Measurements from ENCODE around the gene FYN.
A peak's percentile ranks its signal among the peaks of the same experiment; 100 is the strongest.

The FYN gene

DNA sequence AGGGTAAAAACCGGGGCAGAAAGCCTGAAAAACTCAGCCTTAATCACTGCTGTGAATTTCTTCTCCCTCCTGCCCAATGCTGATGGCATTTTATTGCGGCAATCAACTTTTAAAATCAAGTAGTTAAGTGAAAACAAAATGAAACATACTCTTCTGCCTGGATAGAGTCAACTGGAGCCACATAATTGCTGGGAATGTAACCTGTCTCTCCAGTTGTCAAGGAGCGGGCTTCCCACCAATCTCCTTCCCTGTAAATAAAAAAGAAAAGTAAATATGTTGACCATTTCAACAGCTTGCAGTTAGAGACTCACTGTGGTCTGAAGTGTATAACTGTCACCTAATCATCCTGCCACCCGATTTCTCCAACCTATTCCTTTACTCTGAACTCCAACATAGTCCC is 165.5 kb downstream of the FYN start:
- DNase-seq (ENCODE audit: low spot score) = no peak

DNA sequence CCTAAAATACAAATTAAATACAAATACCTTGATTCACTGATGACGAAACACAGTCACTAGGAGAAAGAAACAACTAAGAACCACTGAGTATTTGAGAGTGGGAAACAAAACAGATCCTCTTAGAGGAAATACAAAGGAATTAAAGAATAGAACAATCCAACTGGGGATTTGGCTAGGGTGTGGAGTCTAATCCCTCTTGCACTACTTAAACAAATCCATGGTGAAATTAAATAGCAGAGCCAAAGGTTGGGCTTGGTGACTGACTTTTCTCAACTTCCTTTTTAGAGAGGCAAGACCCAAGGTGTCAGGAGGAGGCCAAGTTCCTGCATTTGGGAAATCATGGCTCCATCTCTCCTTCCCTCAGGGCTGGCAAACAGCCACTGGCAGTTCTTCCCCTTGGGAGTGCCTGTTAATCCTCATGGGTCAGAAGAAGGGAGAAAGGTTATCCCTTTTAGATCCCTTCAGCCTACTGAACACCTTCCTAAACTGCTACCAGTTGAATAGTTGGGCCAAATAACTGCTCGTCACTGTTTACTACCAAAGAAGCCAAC is 166.3 kb downstream of the FYN start:
- no peak for DNase-seq (ENCODE audit: low spot score)

DNA sequence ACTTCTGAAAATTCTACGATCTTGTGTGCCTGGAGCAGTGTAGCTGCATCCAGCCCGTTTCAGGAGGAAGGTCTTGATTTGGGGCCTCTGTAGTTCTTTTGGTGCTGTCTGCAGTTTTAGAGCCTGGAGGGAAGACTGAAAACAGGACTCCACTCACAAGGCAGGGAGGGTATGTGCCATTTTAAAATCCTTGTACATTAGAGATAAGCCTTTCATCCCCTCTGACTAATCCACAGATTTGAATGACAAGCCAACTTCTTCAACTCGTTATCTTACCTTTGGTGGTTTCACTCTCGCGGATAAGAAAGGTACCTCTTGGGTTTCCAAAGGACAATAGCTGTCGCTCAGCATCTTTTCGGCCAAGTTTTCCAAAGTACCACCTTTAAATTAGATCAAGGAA is 169.5 kb downstream of the FYN start:
- no peak for DNase-seq (ENCODE audit: low spot score)

DNA sequence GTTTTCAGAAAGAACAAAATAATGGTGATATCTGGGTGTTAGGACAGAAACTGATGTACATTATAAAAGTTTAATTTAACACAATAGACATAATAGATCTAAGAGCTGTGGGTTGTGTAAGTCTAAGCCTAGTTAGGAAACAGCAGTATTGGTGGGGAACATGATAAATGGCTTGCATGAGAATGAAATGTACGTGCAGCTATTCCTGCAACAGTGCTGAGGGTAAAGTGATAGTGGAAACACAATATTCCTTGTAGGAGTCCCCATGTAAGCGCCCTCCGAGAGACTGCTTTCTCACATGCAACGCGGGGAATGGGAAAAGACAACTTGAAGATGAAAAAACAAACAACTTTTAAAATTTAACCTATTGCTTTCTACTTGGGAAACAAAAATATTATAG is 171.0 kb downstream of the FYN start:
- no peak for DNase-seq (ENCODE audit: low spot score)

DNA sequence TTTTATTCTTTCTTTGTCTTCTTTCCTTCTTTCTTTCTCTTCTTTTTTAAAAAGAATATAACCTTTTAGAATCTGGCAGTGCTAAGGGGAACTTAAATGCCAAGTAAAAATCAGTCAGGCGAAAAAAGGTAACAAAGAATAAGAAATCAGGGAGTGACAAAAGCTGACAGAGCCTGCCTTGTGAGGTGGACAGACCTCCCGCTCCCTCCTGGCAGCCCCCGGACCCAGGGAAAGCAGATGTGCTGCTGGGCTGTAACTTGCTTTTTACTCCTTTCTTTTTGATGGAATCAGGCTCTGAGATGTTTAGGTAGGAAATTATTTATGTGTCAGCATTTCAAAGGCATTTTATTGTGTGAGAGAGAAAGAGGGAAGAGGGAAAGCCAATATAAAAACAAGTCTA is 172.1 kb downstream of the FYN start:
- DNase-seq (ENCODE audit: low spot score) = no peak

DNA sequence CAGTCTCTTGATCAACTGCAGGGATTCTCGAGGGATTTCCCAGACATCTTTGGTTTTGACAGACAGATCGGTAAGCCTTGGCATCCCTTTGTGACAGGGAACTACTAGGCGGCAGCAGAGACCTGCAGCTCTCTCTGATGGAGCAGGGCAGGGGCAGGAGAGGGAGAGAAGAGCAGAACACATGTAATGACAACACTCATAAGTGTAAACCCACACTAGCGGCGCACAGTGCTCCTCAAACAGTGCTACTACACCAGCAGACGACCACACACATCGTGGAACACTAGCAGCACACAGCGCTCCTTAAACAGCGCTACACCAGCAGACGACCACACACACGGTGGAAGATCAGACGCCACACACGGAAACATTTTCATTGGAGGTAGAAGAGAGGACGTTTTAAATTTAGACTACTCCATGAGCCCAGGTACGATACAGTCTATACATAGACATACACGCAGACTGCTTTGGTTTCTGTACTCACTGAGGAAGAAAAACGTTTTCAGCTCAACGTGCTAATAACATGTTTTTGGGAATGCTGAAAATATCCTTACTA is 173.0 kb downstream of the FYN start:
- DNase-seq (ENCODE audit: low spot score) = no peak

DNA sequence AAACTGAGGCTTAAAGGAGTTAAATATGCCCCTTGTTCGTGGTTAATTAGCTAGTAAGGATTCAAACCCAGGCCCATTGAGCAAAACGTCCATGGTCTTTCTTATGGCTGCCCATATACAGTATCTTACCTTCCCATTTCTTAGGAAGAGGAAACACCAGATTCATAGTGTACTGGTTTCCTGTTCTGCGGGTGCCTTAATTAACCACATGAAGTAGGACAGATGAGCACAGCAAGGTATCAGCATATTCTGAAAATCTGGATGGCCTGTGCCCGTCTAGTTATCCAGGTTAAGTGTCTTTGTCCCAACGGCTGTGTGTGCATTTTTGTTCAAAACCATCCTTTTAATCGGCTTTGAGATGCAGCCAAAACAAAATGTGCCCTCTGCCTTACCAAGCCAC is 174.1 kb downstream of the FYN start:
- DNase-seq (ENCODE audit: low spot score) = no peak

DNA sequence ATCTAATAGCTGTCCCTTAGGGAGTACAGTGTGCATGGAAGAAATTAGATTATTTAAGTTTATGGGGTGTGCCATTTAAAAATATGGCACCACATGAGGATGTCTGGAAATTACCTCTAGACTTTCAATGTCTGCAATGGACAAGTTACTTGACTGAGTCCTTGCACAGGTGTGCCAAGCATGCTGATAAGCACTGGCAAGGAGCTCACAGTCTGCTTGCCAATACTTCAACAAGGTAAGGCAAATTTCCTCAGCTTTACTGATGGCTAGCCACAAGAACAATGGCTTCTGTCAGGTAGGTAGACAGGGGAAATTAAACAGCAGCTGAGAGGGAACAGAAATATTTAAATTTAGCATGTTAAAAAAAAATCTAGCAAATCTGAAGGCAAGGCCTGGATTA is 176.4 kb downstream of the FYN start:
- no peak for DNase-seq (ENCODE audit: low spot score)

DNA sequence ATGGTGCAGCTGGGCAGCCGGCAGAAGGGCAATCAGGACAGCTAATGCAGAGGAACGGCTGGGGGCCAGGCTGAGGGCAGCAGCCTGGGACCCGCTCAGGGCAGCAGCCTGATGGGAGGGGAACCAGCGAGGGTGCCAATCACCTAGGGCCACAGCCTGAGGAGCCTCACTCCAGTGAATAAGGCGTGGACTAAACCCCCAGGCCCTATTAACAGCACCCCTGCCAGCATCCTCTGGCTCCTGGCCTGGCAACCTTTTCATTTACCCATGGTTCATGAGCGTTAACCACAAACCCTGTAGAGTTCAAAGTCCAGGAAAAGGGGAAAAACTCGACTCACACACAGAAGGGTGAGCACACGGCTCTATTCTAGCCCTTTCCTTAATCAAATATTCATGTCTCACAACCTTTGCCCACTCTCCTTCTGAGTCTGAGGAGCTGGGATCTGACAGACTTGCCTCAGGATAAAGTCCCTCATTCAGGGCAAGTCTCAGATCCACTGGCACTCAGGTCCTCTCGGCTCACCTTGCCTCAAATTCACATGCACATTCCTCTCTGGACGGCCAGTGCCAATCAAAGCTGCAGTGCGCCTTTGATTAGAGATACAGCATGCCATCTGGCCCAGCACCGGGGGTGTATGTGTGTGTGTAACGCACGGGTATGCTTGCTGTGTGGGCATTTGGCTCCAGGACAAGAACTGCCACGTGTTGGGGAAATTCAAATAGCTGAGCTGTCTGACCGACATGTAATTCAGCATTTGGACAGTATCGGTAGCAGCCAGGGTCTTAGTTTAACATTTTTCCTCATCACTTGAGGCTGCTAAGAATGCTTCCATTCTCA is 180.7 kb downstream of the FYN start:
- DNase-seq (ENCODE audit: low spot score) = no peak

DNA sequence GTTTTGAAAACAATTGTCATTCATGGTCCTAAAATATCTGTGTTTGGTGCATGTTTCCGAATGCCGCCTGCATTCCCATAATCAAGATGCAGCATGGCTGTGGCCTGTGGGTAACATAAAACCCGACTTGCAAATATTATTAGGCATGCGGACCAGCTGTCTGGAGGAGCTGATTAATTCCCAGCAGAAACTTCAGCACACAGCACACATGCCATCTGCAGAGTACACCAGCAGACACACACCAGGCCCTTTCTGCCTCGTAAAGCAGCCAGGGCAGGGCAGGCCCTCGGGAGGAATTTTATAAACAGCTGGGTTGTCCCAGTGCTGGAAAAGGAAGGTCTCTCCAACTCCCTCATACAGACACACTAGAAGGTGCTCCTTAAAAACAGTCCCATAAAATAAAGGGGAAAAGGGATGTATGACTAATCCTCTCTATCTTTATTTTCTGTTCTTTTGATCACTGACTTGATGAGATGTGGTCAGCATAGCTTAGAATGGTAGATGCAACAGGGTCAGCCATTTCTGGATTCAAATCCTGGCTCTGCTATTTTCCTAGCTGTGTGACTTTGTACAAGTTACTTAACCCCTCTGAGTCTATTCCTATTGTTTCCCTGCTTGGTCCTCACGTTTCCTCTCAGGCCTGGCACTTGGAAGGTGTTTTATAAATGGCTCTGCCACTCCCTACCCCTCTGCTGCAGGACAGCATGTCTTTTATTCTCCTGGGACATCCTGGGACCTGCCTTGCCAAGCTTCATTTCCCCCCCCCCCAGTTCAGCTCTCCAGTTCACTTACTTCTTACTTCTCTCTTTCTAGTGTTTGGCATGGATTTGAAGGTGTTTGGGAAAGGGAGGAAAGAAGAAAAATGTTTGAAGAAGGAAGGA is 181.7 kb downstream of the FYN start:
- DNase-seq (ENCODE audit: low spot score) = no peak

DNA sequence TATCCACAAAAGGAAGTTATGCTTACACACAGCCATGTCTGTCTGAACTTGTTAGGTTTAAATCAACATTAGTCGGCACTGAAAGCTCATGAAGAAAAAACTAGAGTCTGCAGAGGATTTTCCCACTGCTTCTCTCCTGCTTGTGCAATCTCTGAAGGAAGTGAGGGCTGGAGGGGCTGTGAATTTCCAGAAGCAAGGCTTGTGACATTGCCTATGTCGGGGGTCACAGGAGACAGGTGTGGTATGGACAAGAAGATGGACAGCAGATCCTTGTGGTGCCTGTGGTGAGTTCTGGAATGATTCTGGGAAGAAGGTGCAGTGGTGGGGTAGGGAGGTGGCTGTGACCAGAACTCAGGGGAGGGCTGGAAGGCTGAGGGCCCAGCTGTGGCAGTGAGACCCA is 183.3 kb downstream of the FYN start:
- no peak for DNase-seq (ENCODE audit: low spot score)

DNA sequence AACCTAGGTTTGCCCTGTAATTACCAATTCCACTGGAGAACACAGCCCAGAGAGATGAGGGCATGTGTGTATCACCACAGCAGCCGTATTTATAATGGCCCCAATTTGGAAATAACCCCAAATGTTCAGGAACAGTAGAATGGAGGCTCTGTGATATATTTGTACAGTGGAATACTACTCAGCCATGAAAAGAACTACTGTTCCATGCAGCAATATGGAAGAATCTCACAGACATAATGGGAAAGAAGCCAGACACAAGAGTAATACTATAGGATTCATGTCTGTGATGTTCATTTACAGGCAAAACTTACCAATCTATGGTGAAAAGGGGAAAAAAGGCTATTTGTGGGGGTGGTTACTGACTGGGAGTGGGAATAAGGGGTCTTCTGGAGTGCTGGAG is 183.8 kb downstream of the FYN start:
- no peak for DNase-seq (ENCODE audit: low spot score)

DNA sequence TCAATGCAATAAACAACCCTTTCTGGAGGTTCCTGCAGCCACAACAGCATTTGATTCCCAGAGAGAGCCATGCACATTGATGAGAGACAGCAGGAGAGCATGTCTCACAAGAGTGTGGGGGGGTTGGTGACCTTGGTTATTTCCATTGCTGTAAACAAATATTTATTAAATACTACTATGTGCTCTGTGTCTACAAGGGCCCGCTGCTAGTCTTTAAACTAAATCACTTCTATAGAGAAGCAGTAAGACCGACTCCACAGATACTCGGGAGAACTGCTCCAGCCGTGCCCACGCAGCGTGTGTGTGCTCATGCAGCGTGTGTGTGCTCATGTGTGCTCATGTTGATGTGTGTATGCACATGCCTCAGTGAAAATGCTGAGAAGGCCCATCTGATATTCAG is 184.9 kb downstream of the FYN start:
- DNase-seq (ENCODE audit: low spot score) = no peak

DNA sequence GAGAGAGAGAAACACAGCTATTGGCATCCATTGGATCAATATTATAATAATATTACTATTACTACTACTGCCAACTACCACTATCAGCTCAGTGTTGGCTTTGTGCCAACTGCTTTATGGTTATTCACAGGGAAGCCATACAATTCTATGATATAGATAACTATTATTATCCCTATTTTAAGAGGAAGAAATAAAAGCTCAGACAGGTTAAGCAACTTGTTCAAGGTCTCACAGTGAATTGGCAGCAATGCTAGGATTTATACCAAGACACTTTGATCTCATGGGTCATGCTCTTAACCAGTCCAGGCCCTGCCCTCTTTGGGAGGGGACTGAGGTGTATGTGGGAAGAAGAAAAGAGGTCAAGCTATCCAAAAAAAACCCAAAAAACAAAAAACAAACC is 185.6 kb downstream of the FYN start:
- no peak for DNase-seq (ENCODE audit: low spot score)

DNA sequence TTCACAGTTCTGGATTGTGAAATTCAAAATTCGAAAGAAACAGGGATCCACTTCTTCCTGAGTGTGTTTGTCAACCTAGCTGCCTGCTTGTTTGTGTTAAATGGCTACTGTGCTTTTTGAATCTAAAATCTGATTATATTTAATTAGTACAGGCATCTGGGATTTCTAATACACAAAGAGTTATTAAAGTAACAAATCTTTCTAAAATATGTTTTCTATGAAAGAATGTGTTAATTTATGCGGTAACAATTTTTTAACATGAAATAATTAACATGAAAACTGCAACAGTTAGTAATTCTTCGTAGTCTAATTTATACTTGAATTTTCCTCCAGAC is 186.4 kb downstream of the FYN start:
- DNase-seq (ENCODE audit: low spot score) = no peak

DNA sequence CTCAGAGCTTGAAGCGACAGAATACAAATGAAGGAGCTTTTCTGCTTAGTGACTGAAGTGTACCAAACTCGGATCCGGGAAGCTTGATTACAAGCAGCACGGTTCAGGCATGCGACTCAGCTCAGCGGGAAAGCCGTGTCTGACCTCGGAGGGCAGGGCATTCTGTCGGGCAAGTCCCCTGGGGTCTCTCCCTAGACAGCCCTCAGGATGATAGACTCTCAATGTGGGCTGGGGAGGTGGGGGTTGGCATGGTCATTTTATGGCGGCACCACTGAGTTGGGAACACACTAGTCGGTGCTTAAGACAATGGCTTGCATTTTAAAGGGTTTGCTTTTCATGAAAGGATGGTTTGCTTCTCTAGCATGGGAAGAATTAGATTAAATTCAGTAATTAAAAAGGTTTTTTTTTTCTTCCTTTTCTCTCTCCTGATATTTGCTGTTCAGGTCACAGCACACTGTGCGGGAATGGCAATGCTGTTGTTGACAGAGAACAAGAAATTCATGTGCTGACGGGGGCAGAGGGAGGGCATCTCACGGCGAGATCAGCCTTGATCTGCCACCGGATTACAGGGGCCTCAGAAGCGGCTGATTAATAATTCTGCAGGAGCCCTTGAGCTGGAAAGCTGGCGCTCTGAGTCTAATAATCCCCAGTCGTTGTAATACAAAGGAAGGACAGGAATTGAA is 186.9 kb downstream of the FYN start:
- DNase-seq (ENCODE audit: low spot score) = no peak

DNA sequence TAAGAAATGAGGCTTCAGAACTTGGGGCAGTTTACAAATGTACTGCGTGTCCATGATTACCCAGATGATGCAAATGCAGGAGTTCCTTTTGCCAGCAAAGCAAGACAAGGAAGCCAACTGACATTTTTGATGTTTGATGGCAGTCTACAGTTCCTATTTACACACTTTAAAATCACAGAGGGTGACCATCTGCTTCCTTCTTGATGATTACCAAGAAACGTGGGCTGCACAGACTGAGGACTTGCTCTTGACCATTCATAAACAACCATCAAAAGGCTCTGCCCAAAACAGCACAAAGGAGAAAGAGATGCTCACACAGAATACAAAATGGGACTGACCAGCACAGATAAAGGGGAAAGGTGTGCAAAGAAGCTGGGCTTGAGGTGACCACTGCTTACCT is 187.7 kb downstream of the FYN start:
- no peak for DNase-seq (ENCODE audit: low spot score)

DNA sequence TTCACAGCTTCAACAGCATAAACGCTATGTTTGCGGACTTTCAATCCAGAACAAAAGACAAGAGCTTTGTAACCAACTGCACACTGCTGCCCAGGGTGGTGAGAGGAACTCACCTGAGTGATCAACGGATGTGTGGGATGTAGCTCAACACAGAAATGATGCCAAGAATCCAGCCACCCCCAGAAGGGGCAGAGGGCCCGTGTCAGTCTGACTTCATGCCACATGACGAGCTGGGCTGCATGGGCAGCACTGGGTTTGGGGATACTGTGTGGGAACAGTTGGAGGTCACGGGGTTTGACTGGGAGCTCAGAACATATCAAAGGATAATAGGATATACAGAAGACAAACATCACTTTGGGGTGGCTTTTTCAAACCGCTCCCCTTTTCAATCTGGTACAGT is 188.2 kb downstream of the FYN start:
- DNase-seq (ENCODE audit: low spot score) = no peak

DNA sequence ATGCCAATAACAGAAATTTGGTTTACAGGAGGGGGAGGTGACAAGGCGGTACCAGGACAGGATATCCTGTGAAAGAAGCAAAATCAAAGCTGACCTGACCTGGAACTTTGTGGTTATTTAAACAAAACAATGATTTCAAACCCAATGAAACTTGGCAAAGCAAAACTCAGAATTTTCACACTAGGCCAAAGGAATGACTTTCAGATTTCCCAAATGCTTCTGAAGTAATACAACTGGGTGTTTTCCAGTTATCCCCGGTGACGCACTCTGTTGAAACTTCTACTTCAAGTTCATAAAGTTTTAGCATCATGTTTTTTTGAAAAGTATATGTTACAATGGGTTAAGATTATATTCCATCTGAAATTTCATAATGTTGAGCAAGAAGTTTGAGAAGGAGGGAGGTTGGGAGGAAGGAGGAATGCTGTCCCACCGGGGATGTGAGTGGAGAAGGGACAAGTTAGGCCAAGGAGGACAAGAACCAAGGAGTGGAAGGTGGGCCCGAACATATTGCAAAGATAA is 189.4 kb downstream of the FYN start:
- peak; percentile 81 for DNase-seq (ENCODE audit: low spot score)

DNA sequence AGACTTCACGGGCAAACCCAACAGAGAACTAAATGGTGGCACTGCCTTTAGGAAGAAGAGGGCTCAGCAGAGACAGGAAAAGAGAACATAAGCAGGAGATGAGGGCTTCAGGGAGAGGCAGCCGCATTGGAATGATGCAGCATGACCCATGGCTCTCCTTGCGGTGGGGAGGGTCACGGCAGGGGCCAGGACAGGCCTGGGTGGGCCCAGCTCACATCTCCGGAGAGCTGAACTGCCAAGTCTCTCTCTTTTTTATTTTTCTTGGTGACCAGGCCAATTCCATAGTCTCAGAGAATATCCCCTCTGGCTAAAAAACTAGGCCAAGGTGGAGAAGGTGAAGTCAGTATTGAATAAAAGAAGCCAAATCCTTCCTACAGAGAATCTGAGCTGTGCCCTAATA is 190.1 kb downstream of the FYN start:
- peak; percentile 26 for DNase-seq (ENCODE audit: low spot score)

DNA sequence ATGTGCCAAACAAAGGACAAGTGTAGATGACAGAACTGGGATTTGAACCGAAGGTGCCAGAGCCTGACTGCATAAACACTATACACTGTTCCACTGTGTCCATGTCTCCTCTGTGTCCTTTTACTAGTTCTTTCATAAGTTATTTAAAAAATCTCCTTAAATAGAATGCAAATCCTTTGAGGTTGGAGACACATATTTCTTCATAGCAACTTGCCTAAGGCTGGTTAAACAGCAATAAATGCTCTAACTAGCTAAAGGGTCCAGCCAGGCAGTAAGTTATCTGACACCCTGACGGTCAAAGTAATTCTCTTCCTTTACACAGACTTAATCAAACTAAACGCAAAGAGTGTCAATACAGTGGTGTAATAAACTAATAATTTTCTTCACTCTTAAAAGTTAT is 191.4 kb downstream of the FYN start:
- no peak for DNase-seq (ENCODE audit: low spot score)

Data from GM03348 (cell line).